HG02642 (cell line): ENCODE results near the gene P2RX2.

Source experiments
- ATAC-seq: cut with Tn5 transposase; IDR thresholded peaks from one replicate; pipeline ENCODE4 v1.9.1; 2021; ENCODE audit warnings: mild to moderate bottlenecking; ENCODE audit not compliant: unreplicated experiment, poor library complexity

P2RX2 gene

DNA sequence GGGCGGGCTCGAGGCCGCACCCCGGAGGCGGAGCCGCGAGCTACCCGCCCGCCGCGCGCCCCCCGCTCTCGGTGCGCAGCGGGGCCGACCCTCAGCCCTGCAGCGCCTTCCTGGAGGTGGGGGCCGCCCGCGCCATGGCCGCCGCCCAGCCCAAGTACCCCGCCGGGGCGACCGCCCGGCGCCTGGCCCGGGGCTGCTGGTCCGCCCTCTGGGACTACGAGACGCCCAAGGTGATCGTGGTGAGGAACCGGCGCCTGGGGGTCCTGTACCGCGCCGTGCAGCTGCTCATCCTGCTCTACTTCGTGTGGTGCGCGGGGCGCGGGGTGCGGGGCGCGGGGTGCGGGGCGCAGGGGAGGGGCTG, at the start of gene P2RX2:
P2RX2 (plus strand) TSS at position 94 of the 361 bp plus-strand sequence; CDS start at position 135, 41 bp downstream.
- no peak for ATAC-seq

DNA sequence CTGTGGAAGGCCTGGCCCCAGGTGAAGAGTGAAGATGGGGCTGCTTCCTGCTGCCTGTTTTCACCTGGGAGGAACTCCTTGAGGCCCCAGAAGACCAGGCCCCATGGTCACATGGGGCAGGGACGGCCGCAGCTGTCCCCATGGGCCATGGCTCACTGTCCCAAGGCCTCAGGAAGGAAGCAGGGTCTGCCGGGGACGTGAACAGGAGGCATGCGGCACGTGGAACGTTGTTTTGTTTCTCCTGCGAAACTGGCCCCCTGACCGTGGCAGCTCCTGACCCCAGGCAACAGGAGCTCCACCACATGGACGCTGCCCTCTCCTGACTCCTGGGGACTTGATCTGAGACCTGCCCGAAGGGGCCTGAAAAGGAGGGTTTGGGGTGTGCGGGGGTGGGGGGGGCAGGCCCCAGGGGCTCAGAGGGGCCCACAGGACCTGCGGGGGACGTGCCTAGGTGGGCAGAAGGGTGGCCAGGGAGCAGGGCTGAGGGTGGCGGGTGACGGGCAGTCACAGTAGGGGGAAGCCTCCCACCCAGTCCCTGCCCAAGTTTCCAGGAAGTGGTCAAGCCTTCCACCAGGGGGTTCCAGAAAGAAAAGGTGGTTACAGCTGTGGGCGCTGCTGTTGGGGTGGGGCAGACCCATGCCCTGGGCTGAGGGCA, 49.6 kb upstream of the P2RX2 start:
- ATAC-seq: no peak

DNA sequence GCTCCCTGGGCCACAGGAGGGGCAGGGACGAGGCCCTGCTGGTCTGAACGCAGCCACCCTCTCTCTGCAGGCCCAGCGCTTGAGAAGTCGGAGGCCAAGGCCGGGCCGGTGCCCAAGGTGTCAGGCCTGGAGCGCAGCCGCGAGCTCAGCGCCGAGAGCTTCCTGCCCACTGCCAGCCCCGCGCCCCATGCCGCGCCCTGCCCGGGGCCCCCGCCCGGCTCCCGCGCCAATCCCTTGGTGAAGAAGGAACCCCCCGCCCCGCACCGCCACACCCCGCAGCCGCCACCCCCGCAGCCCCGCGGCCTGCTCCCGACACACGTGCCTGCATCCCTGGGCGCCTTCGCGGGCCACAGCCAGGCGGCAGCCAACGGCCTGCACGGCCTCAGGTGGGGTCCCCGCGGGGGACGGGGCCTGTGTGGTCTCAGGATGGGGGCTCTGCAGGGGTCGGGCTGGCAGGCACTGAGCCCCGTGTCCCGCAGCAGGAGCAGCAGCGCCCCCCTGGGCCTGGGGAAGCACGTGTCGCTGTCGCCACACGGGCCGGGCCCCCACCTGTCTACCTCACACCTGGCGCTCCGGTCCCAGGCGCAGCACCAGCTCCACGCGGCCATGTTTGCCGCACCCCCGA, 48.6 kb upstream of the P2RX2 start:
- ATAC-seq: no peak

GRCh38 chr12:132570635-132571034, 47.9 kb upstream of the P2RX2 start:
- no peak for ATAC-seq

- ATAC-seq: no peak
Measured at GRCh38 chr12:132571051-132571450, 47.5 kb upstream of the P2RX2 start.

GRCh38 chr12:132571598-132571997, 47.0 kb upstream of the P2RX2 start:
- no peak for ATAC-seq

GRCh38 chr12:132572106-132572505, 46.5 kb upstream of the P2RX2 start:
- ATAC-seq: no peak

DNA sequence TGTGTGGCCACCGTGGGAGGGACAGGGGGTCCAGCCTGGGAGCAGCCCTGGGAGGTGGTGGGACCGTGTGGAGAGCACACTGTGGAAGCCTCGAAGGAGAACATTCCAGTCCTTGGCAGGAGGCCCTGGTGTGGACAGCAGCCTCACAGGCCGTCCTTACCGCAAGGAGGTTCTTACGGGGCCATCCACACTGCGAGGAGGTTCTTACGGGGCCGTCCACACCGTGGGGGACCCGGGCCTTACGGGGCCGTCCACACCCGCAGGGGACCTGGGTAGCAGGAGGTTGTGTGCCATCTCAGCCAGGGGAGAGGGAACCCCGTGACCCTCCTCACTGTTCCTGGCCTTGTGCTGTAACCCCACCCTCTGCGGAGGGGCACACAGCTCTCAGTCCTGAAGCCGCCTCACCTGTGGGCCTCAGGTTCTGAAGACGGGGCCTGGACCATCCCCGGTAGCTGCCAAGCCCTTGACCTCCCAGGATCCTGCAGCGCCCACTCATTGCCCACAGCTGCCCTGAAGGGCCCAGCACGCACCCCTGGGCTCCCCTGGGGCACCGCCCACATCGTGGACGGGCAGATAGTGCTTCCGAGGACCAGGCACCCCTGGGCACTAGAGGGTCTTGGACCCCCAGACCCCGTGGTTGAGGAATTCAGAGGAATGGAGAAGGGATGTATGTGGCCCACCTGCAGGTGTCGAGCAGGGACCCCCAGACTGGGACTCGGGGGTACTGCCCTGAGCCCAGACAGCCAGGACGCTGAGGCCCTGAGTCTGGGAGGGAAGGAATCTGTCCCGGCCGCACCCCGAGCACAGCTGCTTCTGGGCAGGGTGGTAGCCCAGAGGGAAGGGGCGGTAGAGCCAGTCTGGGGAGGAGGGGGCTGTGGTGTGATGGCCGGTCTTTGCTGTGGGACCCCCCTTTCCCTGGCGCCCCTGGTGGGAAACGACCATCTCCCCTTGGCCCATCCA, 45.5 kb upstream of the P2RX2 start:
- no peak for ATAC-seq

GRCh38 chr12:132574271-132574996, 44.1 kb upstream of the P2RX2 start:
- no peak for ATAC-seq

- no peak for ATAC-seq
Measured at GRCh38 chr12:132575661-132576060, 42.9 kb upstream of the P2RX2 start.

- no peak for ATAC-seq
Measured at GRCh38 chr12:132576701-132577100, 41.9 kb upstream of the P2RX2 start.

- no peak for ATAC-seq
Measured at GRCh38 chr12:132577191-132577920, 41.2 kb upstream of the P2RX2 start.

DNA sequence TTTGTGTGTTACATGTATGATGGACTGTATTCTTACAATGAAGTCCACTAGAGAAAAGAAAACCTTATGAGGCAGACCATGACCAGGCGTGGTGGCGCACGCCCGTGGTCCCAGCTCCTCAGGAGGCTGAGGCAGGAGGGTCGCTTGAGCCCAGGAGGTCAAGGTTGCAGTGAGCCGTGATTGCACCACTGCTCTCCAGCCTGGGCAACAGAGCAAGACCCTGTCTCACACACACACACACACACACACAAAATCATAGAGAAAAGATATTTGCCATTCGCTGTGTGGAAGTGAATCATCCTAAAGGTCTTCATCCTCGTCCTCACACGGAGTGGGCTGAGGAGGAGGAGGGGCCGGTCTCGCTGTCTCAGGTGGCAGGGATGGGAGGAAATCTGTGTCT, 40.5 kb upstream of the P2RX2 start:
- no peak for ATAC-seq

DNA sequence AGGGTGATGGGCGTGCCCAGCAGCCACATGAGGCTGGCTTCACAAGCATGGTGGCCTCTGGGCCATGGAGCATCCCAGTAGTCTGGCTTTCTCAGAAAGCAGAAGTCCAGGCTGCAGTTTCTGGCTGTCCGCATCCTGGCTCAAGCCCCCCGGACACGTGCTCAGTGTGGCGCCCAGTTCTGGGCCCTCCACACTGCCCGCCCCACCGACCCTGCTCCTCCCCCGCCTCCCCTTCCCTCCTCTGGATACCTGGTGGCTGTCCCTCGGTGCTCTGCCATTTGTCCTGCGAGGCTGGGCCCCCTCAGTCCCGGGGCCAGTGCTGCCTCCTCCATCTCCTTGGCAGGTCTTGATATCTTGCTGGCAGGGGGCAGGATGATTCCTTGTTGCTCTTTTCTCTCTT, 39.8 kb upstream of the P2RX2 start:
- ATAC-seq: no peak

GRCh38 chr12:132579744-132580143, 38.8 kb upstream of the P2RX2 start:
- no peak for ATAC-seq

DNA sequence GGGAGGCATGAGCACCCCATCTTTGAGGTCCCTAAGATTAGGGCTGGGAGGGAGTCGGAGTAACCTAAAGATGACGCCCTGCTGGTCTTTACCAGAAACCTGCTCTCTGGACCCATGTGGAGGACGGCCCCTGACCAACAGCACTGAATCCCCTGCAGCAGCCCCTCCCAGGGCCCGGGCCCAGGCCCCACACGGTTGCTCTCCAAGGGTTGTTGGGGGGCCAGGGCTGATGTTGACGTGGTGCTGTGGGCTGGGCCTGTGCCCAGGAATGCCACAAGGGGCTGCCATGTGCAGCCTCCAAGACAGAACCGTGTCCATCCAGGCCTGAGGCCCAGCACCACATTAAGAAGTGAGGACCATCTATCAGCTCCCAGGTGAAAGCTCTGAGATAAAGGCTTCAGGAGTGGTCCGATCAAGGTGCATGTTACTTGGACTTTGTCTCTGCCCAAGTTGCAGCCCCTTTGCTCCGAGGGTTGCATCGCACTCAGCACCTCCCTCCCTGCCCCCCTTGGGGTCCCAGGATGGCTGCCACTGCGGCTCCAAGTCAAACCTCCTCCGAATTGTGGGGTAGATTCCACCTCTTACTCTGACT, 37.8 kb upstream of the P2RX2 start:
- ATAC-seq: no peak

DNA sequence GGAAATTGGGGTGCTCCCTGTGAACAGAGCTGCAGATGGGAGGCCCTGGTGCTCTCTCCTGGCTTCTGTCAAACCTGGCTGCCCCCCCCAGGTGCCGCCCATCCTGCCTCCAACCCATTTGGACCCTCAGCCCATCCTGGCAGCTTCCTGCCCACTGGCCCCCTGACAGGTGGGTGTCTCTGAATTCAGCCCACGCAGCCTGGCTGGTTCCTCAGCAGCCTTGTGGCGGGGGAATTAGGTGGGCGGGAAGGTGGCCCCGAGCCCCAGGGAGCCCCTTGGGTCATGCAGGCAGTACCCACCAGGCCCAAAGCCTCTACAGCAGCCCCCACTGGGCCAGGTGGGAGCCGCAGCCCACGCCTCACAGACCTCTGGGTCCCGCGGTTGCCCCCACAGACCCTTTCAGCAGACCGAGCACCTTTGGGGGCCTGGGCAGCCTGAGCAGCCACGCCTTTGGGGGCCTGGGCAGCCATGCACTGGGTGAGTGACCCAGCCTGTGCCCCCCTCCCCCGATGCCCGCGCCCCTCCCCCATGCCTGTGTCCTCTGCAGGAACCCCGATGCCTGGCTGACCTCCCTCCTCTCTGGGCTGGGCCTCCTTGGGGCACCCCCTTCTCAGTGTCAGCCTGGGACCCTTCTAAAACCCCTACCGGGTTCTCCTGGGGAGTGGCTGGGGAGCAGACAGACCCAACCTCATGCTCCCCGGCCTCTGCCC, 37.1 kb upstream of the P2RX2 start:
- ATAC-seq: no peak

GRCh38 chr12:132582058-132582420, 36.5 kb upstream of the P2RX2 start:
- no peak for ATAC-seq
